WTC11 (cell line): Measurements from ENCODE around the gene SLC26A11.

Experiments
- CBFB ChIP-seq: sonication (generic); formaldehyde crosslinking; IDR thresholded peaks from 2 replicates; pipeline ENCODE4 v1.8.1; 2022; ENCODE audit warnings: mild to moderate bottlenecking, low read depth, missing genetic modification reagents
- HMGA2 ChIP-seq: fragments of 250-450 bp; sonication (Bioruptor Pico); IDR thresholded peaks from 2 replicates; pipeline ENCODE4 v1.4.0; 2021; ENCODE audit warnings: mild to moderate bottlenecking, moderate library complexity
- JUN ChIP-seq: sonication (generic); formaldehyde crosslinking; IDR thresholded peaks from 2 replicates; pipeline ENCODE4 v1.8.0; 2023; ENCODE audit warnings: mild to moderate bottlenecking, missing genetic modification reagents
- NR3C1 ChIP-seq: sonication (generic); formaldehyde crosslinking; conservative IDR thresholded peaks from 2 replicates; pipeline ENCODE4 v1.8.1; 2023; ENCODE audit warnings: low read depth, mild to moderate bottlenecking, missing genetic modification reagents
- TF ChIP-seq, protein P1 (sequence below): sonication (generic); formaldehyde crosslinking; IDR thresholded peaks from 2 replicates; pipeline ENCODE4 v1.8.0; 2022; ENCODE audit warnings: mild to moderate bottlenecking, missing genetic modification reagents
- TF ChIP-seq, protein P2 (sequence below): fragments of 200-600 bp; IDR thresholded peaks from 2 replicates; pipeline ENCODE4 v1.8.0; 2022; ENCODE audit warnings: antibody characterized with exemption
- TF ChIP-seq, protein P3 (sequence below): sonication (generic); formaldehyde crosslinking; IDR thresholded peaks from 2 replicates; pipeline ENCODE4 v1.8.0; 2022; ENCODE audit warnings: missing genetic modification reagents
- TF ChIP-seq, protein P4 (sequence below): sonication (generic); formaldehyde crosslinking; IDR thresholded peaks from 2 replicates; pipeline ENCODE4 v1.8.0; 2022; ENCODE audit warnings: mild to moderate bottlenecking, missing genetic modification reagents

DNA sequence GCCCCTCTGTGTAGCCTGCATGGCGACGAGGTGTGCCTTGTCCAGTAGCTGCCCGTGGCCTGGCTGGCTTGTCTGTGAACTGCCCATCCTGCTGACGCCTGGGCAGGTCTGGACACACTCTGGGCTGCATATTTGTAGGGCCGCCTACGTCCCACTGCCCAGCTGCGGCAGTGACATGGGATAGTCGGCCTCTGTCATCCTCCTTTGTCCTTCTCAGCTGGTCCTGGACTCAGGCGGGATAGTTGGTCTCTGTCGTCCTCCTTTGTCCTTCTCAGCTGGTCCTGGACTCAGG lies 35.9 kb upstream of the SLC26A11 start:
- TF ChIP-seq, protein P1, sequence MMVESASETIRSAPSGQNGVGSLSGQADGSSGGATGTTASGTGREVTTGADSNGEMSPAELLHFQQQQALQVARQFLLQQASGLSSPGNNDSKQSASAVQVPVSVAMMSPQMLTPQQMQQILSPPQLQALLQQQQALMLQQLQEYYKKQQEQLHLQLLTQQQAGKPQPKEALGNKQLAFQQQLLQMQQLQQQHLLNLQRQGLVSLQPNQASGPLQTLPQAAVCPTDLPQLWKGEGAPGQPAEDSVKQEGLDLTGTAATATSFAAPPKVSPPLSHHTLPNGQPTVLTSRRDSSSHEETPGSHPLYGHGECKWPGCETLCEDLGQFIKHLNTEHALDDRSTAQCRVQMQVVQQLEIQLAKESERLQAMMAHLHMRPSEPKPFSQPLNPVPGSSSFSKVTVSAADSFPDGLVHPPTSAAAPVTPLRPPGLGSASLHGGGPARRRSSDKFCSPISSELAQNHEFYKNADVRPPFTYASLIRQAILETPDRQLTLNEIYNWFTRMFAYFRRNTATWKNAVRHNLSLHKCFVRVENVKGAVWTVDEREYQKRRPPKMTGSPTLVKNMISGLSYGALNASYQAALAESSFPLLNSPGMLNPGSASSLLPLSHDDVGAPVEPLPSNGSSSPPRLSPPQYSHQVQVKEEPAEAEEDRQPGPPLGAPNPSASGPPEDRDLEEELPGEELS (CRISPR knock-in tag), result no peak
- TF ChIP-seq HMGA2 (CRISPR knock-in tag) (no peak), NR3C1 (CRISPR knock-in tag) (no peak), CBFB (CRISPR knock-in tag) (no peak), JUN (no peak)
- TF ChIP-seq, protein P2, sequence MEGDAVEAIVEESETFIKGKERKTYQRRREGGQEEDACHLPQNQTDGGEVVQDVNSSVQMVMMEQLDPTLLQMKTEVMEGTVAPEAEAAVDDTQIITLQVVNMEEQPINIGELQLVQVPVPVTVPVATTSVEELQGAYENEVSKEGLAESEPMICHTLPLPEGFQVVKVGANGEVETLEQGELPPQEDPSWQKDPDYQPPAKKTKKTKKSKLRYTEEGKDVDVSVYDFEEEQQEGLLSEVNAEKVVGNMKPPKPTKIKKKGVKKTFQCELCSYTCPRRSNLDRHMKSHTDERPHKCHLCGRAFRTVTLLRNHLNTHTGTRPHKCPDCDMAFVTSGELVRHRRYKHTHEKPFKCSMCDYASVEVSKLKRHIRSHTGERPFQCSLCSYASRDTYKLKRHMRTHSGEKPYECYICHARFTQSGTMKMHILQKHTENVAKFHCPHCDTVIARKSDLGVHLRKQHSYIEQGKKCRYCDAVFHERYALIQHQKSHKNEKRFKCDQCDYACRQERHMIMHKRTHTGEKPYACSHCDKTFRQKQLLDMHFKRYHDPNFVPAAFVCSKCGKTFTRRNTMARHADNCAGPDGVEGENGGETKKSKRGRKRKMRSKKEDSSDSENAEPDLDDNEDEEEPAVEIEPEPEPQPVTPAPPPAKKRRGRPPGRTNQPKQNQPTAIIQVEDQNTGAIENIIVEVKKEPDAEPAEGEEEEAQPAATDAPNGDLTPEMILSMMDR, result no peak
- TF ChIP-seq, protein P3, sequence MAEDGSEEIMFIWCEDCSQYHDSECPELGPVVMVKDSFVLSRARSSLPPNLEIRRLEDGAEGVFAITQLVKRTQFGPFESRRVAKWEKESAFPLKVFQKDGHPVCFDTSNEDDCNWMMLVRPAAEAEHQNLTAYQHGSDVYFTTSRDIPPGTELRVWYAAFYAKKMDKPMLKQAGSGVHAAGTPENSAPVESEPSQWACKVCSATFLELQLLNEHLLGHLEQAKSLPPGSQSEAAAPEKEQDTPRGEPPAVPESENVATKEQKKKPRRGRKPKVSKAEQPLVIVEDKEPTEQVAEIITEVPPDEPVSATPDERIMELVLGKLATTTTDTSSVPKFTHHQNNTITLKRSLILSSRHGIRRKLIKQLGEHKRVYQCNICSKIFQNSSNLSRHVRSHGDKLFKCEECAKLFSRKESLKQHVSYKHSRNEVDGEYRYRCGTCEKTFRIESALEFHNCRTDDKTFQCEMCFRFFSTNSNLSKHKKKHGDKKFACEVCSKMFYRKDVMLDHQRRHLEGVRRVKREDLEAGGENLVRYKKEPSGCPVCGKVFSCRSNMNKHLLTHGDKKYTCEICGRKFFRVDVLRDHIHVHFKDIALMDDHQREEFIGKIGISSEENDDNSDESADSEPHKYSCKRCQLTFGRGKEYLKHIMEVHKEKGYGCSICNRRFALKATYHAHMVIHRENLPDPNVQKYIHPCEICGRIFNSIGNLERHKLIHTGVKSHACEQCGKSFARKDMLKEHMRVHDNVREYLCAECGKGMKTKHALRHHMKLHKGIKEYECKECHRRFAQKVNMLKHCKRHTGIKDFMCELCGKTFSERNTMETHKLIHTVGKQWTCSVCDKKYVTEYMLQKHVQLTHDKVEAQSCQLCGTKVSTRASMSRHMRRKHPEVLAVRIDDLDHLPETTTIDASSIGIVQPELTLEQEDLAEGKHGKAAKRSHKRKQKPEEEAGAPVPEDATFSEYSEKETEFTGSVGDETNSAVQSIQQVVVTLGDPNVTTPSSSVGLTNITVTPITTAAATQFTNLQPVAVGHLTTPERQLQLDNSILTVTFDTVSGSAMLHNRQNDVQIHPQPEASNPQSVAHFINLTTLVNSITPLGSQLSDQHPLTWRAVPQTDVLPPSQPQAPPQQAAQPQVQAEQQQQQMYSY, result no peak
- TF ChIP-seq, protein P4, sequence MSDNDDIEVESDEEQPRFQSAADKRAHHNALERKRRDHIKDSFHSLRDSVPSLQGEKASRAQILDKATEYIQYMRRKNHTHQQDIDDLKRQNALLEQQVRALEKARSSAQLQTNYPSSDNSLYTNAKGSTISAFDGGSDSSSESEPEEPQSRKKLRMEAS (CRISPR knock-in tag), result no peak
